DOHH2 (cell line): ENCODE data around the gene PGAP2.

Experiments used
- CTCF ChIP-seq: fragments of 200-600 bp; sonication (generic); IDR thresholded peaks from one replicate; pipeline ENCODE4 v1.5.1; 2014; ENCODE audit warnings: antibody characterized with exemption, mild to moderate bottlenecking, low read depth, low read length; ENCODE audit not compliant: poor library complexity, severe bottlenecking
- EZH2phosphoT487 ChIP-seq: fragments of 200-600 bp; sonication (generic); IDR thresholded peaks from 2 replicates; pipeline ENCODE4 v1.6.1; 2017; ENCODE audit warnings: borderline replicate concordance, mild to moderate bottlenecking, antibody characterized with exemption, low read length, moderate library complexity, mixed read lengths

GRCh38 chr11:3837793-3838192 lies 29.4 kb downstream of the PGAP2 start:
- TF ChIP-seq CTCF (no peak), EZH2phosphoT487 (no peak)
